NCI-H1694 treated with DMSO at 0.1 percent for 48 hours (cell line): Measurements from ENCODE around the gene GYS1.
"Not testable (repeated sequence)": the region's sequence is repeated elsewhere in the genome, so short reads cannot be mapped to it uniquely, and the experiment has no call there.

Experiments
- DNase-seq: peaks from one replicate; lab custom pipeline; 2025; lab: John Stamatoyannopoulos, UW

The GYS1 gene

GRCh38 chr19:48938256-48938655 is 54.9 kb downstream of the GYS1 start:
- no peak for DNase-seq

- no peak for DNase-seq
Observed at GRCh38 chr19:48935864-48936263, 57.2 kb downstream of the GYS1 start.

- no peak for DNase-seq
Observed at GRCh38 chr19:48934837-48935236, 58.3 kb downstream of the GYS1 start.

GRCh38 chr19:48933382-48933932 is 59.7 kb downstream of the GYS1 start, which contains the start of gene DHDH:
TSS of gene DHDH (plus strand) at chr19:48933699. CDS start at chr19:48933722, 23 bp downstream.
- peak; percentile 57 for DNase-seq

GRCh38 chr19:48928164-48929025 is 64.7 kb downstream of the GYS1 start:
- no peak for DNase-seq

GRCh38 chr19:48927692-48928091 is 65.4 kb downstream of the GYS1 start:
- DNase-seq: not testable (repeated sequence)

- no peak for DNase-seq
Observed at GRCh38 chr19:48926909-48927308, 66.2 kb downstream of the GYS1 start.

- not testable (repeated sequence) for DNase-seq
Observed at GRCh38 chr19:48925890-48926289, 67.2 kb downstream of the GYS1 start.

GRCh38 chr19:48925240-48925843 is 67.8 kb downstream of the GYS1 start:
- no peak for DNase-seq

GRCh38 chr19:48922548-48923490 is 70.3 kb downstream of the GYS1 start:
- no peak for DNase-seq

- no peak for DNase-seq
Observed at GRCh38 chr19:48921721-48922500, 71.2 kb downstream of the GYS1 start.

GRCh38 chr19:48920949-48921348 is 72.2 kb downstream of the GYS1 start:
- DNase-seq: no peak

- not testable (repeated sequence) for DNase-seq
Observed at GRCh38 chr19:48919271-48919670, 73.8 kb downstream of the GYS1 start.

- DNase-seq: no peak
Observed at GRCh38 chr19:48918801-48919247, 74.3 kb downstream of the GYS1 start.
